CD4-positive, alpha-beta T cell treated with Interleukin-6 for 4 hours (primary cell): ENCODE data around the gene FUBP3.

Source experiments
- DNase-seq: peaks from one replicate; pipeline ENCODE4 v3.0.0-alpha.2; 2020; ENCODE audit warnings: mixed read lengths

FUBP3 gene

GRCh38 chr9:130607640-130608420, 28.5 kb downstream of the FUBP3 start:
- no peak for DNase-seq

GRCh38 chr9:130608554-130609134, 29.3 kb downstream of the FUBP3 start:
- no peak for DNase-seq

- no peak for DNase-seq
Measured at GRCh38 chr9:130609163-130609562, 29.8 kb downstream of the FUBP3 start.

- DNase-seq = no peak
Measured at GRCh38 chr9:130610862-130611707, 31.7 kb downstream of the FUBP3 start.

- DNase-seq = no peak
Measured at GRCh38 chr9:130616451-130616850, 37.1 kb downstream of the FUBP3 start.

- DNase-seq = no peak
Measured at GRCh38 chr9:130623466-130623865, 44.1 kb downstream of the FUBP3 start.

GRCh38 chr9:130624154-130624553, 44.8 kb downstream of the FUBP3 start:
- no peak for DNase-seq

- no peak for DNase-seq
Measured at GRCh38 chr9:130626249-130626996, 47.0 kb downstream of the FUBP3 start.

GRCh38 chr9:130627051-130627450, 47.7 kb downstream of the FUBP3 start:
- no peak for DNase-seq

GRCh38 chr9:130627896-130628792, 48.8 kb downstream of the FUBP3 start:
- no peak for DNase-seq

- no peak for DNase-seq
Measured at GRCh38 chr9:130629443-130630070, 50.2 kb downstream of the FUBP3 start.

GRCh38 chr9:130630071-130630450, 50.7 kb downstream of the FUBP3 start:
- no peak for DNase-seq

- DNase-seq = no peak
Measured at GRCh38 chr9:130630506-130631330, 51.3 kb downstream of the FUBP3 start.

- DNase-seq = no peak
Measured at GRCh38 chr9:130631331-130632080, 52.1 kb downstream of the FUBP3 start.

- no peak for DNase-seq
Measured at GRCh38 chr9:130632081-130632710, 52.8 kb downstream of the FUBP3 start.

- no peak for DNase-seq
Measured at GRCh38 chr9:130632841-130633240, 53.5 kb downstream of the FUBP3 start.

- no peak for DNase-seq
Measured at GRCh38 chr9:130633336-130634190, 54.2 kb downstream of the FUBP3 start.

GRCh38 chr9:130634191-130634768, 54.9 kb downstream of the FUBP3 start:
- no peak for DNase-seq
